WTC11 (cell line): Measurements from ENCODE around the gene SMIM22. TPM values are rescaled to one million over a fixed set of nuclear protein-coding genes. Genes with fewer than 3 reads are reported as not detected.

Experiments used
- ATAC-seq: fragments of 200-7000 bp; cut with Tn5 transposase; 2 replicates; pipeline ENCODE4 v1.10.0; 2021; ENCODE audit warnings: mild to moderate bottlenecking, moderate library complexity
- CTCF ChIA-PET: fragments of 300-600 bp; sonication (Branson Sonifier 250); formaldehyde crosslinking; loops from one replicate; lab custom pipeline; 2021; ENCODE audit warnings: antibody characterized with exemption; lab: Charles Lee
- POLR2A ChIA-PET: fragments of 350-600 bp; sonication (Branson Sonifier 250); formaldehyde crosslinking; loops from one replicate; lab custom pipeline; 2021; ENCODE audit warnings: antibody characterized with exemption; lab: Charles Lee
- DNase-seq: peaks from one replicate; pipeline ENCODE4 v3.0.0; 2021; ENCODE audit warnings: low spot score
- H3K27ac Mint-ChIP-seq: 2 replicates; pipeline ENCODE4 v1.8.0; 2021; ENCODE audit warnings: mixed read lengths
- H3K27me3 Mint-ChIP-seq: 2 replicates; pipeline ENCODE4 v1.8.0; 2021; ENCODE audit warnings: low read depth, mild to moderate bottlenecking, moderate library complexity, mixed read lengths
- H3K36me3 Mint-ChIP-seq: 2 replicates; pipeline ENCODE4 v1.8.0; 2021; ENCODE audit warnings: mixed read lengths
- H3K4me1 Mint-ChIP-seq: 2 replicates; pipeline ENCODE4 v1.8.0; 2022; ENCODE audit warnings: mixed read lengths
- H3K4me3 Mint-ChIP-seq: 2 replicates; pipeline ENCODE4 v1.8.0; 2021; ENCODE audit warnings: mild to moderate bottlenecking, moderate library complexity, mixed read lengths
- H3K9me3 Mint-ChIP-seq: 2 replicates; pipeline ENCODE4 v1.8.0; 2021; ENCODE audit warnings: mixed read lengths
- ELF4 ChIP-seq: sonication (generic); formaldehyde crosslinking; IDR thresholded peaks from 2 replicates; pipeline ENCODE4 v1.8.1; 2022; ENCODE audit warnings: low read depth, mild to moderate bottlenecking, moderate library complexity, missing genetic modification reagents
- EMX1 ChIP-seq: fragments of 250-450 bp; sonication (Bioruptor Pico); IDR thresholded peaks from 2 replicates; pipeline ENCODE4 v1.8.0; 2021; ENCODE audit warnings: mild to moderate bottlenecking
- GRHL2 ChIP-seq: fragments of 250-450 bp; sonication (Bioruptor Pico); IDR thresholded peaks from 2 replicates; pipeline ENCODE4 v1.8.0; 2022; ENCODE audit warnings: mild to moderate bottlenecking, moderate library complexity; ENCODE audit not compliant: insufficient replicate concordance, severe bottlenecking
- HMGXB4 ChIP-seq: sonication (generic); formaldehyde crosslinking; IDR thresholded peaks from 2 replicates; pipeline ENCODE4 v1.8.1; 2023; ENCODE audit warnings: mild to moderate bottlenecking, moderate library complexity, missing genetic modification reagents
- MLX ChIP-seq: sonication (generic); formaldehyde crosslinking; IDR thresholded peaks from 2 replicates; pipeline ENCODE4 v1.8.1; 2023; ENCODE audit warnings: mild to moderate bottlenecking, missing genetic modification reagents, moderate library complexity
- NR1H2 ChIP-seq: sonication (generic); formaldehyde crosslinking; IDR thresholded peaks from 2 replicates; pipeline ENCODE4 v1.9.0; 2021; ENCODE audit warnings: mild to moderate bottlenecking, moderate library complexity, missing genetic modification reagents
- OVOL2 ChIP-seq: fragments of 250-450 bp; sonication (Bioruptor Pico); IDR thresholded peaks from 2 replicates; pipeline ENCODE4 v1.9.0; 2021; ENCODE audit warnings: mild to moderate bottlenecking, borderline replicate concordance
- PRRX2 ChIP-seq: fragments of 250-450 bp; sonication (Bioruptor Pico); IDR thresholded peaks from 2 replicates; pipeline ENCODE4 v1.8.0; 2021; ENCODE audit warnings: mild to moderate bottlenecking
- TEAD4 ChIP-seq: sonication (generic); formaldehyde crosslinking; IDR thresholded peaks from 2 replicates; pipeline ENCODE4 v1.8.0; 2022; ENCODE audit warnings: mild to moderate bottlenecking, missing genetic modification reagents
- total RNA-seq: library from RNA; stranded (reverse); gene quantifications from 3 replicates; pipeline ENCODE4 v1.2.3, GENCODE V29; 2021
- TF ChIP-seq, protein P1 (sequence below): sonication (generic); formaldehyde crosslinking; conservative IDR thresholded peaks from 2 replicates; pipeline ENCODE4 v1.8.1; 2022; ENCODE audit warnings: mild to moderate bottlenecking, missing genetic modification reagents

The SMIM22 gene
- total RNA-seq, 1 experiment from 2014 or later: not detected

DNA sequence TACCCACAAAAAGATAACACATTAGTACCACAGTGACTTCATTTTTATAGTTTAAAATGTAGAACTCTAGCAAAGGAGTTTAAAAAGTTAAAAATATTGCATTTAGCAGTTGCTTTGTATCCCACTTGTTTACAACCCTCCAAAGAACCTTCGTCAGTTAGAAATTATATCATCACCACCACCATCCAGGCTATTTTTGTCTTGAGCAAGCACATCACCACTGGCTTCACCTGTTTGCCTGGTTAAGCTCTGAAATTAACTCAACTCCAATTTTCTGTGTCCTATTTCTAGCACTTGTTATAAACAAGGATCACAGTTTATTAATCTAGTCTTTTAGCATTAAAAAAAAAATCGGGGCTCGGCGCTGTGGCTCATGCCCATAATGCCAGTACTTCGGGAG lies 45.8 kb downstream of the SMIM22 start:
- no peaks in the 10 kb centered on the region for H3K9me3 Mint-ChIP-seq
- DNase-seq: no peak
- ChIA-PET CTCF (no interaction called here), POLR2A (no interaction called here)
- H3K4me3 Mint-ChIP-seq: no peak overlapping the region
- TF ChIP-seq NR1H2 (no peak), PRRX2 (no peak), HMGXB4 (no peak), EMX1 (no peak), ELF4 (CRISPR knock-in tag) (no peak), OVOL2 (CRISPR knock-in tag) (no peak), TEAD4 (CRISPR knock-in tag) (no peak), MLX (CRISPR knock-in tag) (no peak), GRHL2 (CRISPR knock-in tag) (no peak)
- TF ChIP-seq, protein P1, sequence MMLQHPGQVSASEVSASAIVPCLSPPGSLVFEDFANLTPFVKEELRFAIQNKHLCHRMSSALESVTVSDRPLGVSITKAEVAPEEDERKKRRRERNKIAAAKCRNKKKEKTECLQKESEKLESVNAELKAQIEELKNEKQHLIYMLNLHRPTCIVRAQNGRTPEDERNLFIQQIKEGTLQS (CRISPR knock-in tag): no peak
- no peak overlapping the region for H3K27ac Mint-ChIP-seq
- peaks cover 7% of the 10 kb centered on the region for H3K4me1 Mint-ChIP-seq
- ATAC-seq: no peak
- H3K36me3 Mint-ChIP-seq: peaks cover 58% of the 10 kb centered on the region
- no peaks in the 10 kb centered on the region for H3K27me3 Mint-ChIP-seq

Other genes starting within 250 kb of the SMIM22 start
- gene C16orf96, start 239.0 kb upstream of the SMIM22 start, total RNA-seq: 1.3 to 2.1 TPM (median 1.5 TPM) in 3 replicates
- gene UBALD1, start 180.5 kb upstream of the SMIM22 start, total RNA-seq: 56.8 to 59.5 TPM (median 59.0 TPM) in 3 replicates
- 79.4 to 88.8 TPM (median 80.7 TPM) in 3 replicates for gene MGRN1, start 170.5 kb upstream of the SMIM22 start, total RNA-seq
- gene NUDT16L1, start 101.8 kb upstream of the SMIM22 start, total RNA-seq: 41.8 to 45.8 TPM (median 42.0 TPM) in 3 replicates
- gene ANKS3, start 61.1 kb upstream of the SMIM22 start, total RNA-seq: 28.6 to 35.6 TPM (median 31.5 TPM) in 3 replicates
- gene DNAAF8, start 60.8 kb upstream of the SMIM22 start, total RNA-seq: 0.09 to 0.41 TPM (median 0.14 TPM) in 3 replicates
- 14.3 to 19.9 TPM (median 15.5 TPM) in 3 replicates for gene ZNF500, start 28.2 kb upstream of the SMIM22 start, total RNA-seq
- not detected in 3 replicates for gene SEPTIN12, start 7.0 kb upstream of the SMIM22 start, total RNA-seq
- gene ROGDI, start 7.3 kb downstream of the SMIM22 start, total RNA-seq: 25.0 to 32.1 TPM (median 31.1 TPM) in 3 replicates
- 99.7 to 103 TPM (median 99.7 TPM) in 3 replicates for gene GLYR1, start 51.9 kb downstream of the SMIM22 start, total RNA-seq
- gene UBN1, start 52.1 kb downstream of the SMIM22 start, total RNA-seq: 35.1 to 38.5 TPM (median 35.9 TPM) in 3 replicates
- gene PPL, start 141.8 kb downstream of the SMIM22 start, total RNA-seq: 28.5 to 29.6 TPM (median 28.7 TPM) in 3 replicates
- 2.1 to 2.4 TPM (median 2.3 TPM) in 3 replicates for gene SEC14L5, start 163.0 kb downstream of the SMIM22 start, total RNA-seq
- 9.3 to 12.5 TPM (median 10.7 TPM) in 3 replicates for gene NAGPA, start 238.6 kb downstream of the SMIM22 start, total RNA-seq